ENCODE results near the gene PACS2.

The PACS2 gene

GRCh38 chr14:105367116-105368031 is 52.8 kb downstream of the PACS2 start:
- no peak overlapping the region for H3K4me3 ChIP-seq (ENCODE audit: low read length)
- TF ChIP-seq, protein P1, sequence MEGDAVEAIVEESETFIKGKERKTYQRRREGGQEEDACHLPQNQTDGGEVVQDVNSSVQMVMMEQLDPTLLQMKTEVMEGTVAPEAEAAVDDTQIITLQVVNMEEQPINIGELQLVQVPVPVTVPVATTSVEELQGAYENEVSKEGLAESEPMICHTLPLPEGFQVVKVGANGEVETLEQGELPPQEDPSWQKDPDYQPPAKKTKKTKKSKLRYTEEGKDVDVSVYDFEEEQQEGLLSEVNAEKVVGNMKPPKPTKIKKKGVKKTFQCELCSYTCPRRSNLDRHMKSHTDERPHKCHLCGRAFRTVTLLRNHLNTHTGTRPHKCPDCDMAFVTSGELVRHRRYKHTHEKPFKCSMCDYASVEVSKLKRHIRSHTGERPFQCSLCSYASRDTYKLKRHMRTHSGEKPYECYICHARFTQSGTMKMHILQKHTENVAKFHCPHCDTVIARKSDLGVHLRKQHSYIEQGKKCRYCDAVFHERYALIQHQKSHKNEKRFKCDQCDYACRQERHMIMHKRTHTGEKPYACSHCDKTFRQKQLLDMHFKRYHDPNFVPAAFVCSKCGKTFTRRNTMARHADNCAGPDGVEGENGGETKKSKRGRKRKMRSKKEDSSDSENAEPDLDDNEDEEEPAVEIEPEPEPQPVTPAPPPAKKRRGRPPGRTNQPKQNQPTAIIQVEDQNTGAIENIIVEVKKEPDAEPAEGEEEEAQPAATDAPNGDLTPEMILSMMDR (conservative IDR thresholded peaks at IDR 0.05; ENCODE audit: low read depth, low read length): no peak
- no peak for DNase-seq (ENCODE audit: low read depth)

DNA sequence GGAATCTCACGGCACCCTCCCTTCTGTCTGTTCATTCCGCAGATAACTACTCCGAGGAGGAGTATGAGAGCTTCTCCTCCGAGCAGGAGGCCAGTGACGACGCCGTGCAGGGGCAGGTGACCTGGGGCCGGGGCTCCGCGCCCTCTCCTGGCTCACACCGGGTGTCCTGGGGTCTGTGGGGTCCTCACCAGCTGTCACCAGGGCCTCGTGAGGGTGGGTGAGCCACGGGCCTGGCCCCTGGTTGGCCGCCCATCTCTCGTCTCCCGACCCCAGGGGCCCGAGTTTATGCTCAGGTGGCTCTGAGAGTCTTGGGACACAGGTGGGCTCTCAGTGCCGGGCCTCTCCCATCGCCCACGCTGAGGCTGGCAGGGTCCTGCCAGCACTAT is 53.5 kb downstream of the PACS2 start:
- H3K4me3 ChIP-seq (ENCODE audit: low read length): no peak overlapping the region
- TF ChIP-seq, protein P1 (conservative IDR thresholded peaks at IDR 0.05; ENCODE audit: low read depth, low read length): no peak
- DNase-seq (ENCODE audit: low read depth): no peak

DNA sequence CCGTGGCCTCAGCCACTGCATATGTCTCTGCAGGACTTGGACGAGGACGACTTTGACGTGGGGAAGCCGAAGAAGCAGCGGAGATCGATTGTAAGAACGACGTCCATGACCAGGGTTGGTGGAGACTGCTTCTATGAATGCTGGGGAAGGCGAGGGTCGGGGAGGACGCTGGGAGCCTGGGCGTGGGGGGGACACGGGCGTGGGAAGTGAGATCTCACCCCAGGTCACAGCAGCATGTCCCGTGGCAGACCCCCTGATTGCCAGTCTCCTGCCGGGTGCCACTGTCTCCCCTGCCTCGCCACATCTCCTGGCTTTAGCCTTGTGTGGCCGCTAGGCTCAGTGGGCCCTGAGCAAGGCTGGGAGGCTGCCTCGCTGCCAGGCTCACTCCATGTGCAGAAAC is 53.9 kb downstream of the PACS2 start:
- no peak for DNase-seq (ENCODE audit: low read depth)
- TF ChIP-seq, protein P1 (conservative IDR thresholded peaks at IDR 0.05; ENCODE audit: low read depth, low read length): no peak
- H3K4me3 ChIP-seq (ENCODE audit: low read length): no peak overlapping the region

DNA sequence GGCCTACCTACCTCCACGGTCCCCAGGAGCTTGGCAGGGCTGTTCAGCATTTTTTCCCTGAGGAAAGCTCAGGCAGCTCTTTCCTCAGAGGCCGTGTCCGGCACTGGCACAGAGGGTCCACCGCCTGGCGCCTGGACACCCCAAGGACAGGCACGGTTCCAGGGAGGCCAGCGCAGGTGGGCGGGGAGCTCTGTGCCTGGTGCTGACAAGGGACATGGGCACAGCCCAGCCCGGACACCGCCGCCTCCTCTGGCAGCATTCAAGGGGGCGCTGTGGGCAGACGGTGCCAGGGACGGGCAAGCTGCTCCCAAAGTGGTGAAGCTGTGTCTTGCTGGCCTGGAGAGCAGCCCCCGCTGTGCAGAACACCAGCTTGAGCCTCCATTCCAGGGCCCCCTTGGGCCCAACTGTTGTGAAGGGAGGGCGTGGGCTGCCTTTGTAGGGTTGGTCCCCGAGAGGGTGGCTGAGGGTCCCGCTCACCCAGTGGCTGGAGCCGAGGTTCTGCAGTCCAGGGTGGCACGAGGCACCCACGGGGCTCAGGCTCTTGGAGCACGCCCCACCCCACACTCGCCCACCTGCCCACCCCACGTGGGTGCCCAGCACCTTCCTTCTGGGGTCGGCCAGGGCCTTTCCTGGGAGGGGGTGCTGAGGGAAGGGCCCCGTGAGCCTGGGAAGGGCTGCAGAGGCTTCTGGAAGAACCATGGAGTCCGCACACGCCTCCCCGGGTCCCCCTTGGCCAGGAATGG is 54.5 kb downstream of the PACS2 start:
- TF ChIP-seq, protein P1 (conservative IDR thresholded peaks at IDR 0.05; ENCODE audit: low read depth, low read length): no peak
- no peak for DNase-seq (ENCODE audit: low read depth)
- H3K4me3 ChIP-seq (ENCODE audit: low read length): no peak overlapping the region

- TF ChIP-seq, protein P1 (conservative IDR thresholded peaks at IDR 0.05; ENCODE audit: low read depth, low read length): no peak
- no peak for DNase-seq (ENCODE audit: low read depth)
- H3K4me3 ChIP-seq (ENCODE audit: low read length): no peak overlapping the region
Measured at GRCh38 chr14:105369653-105370040, 55.1 kb downstream of the PACS2 start.

GRCh38 chr14:105374389-105374788 is 59.8 kb downstream of the PACS2 start:
- TF ChIP-seq, protein P1 (conservative IDR thresholded peaks at IDR 0.05; ENCODE audit: low read depth, low read length): no peak
- no peak overlapping the region for H3K4me3 ChIP-seq (ENCODE audit: low read length)
- DNase-seq (ENCODE audit: low read depth): no peak

Measured in retinal pigment epithelial cell (primary cell).